K562 (cell line): Measurements from ENCODE around the gene HADHA. TPM values are rescaled to one million over a fixed set of nuclear protein-coding genes. Genes with fewer than 3 reads are reported as not detected.

ENCODE experiments used
- ATAC-seq: fragments of 200-7000 bp; cut with Tn5 transposase; 3 replicates; pipeline ENCODE4 v1.9.1; 2020; ENCODE audit warnings: moderate library complexity
- BruUV-seq: library from RNA; stranded (reverse); fragments of 400-500 nt; replicated peaks from 2 replicates; lab custom pipeline; 2021; lab: Mats Ljungman, UMichigan
- CTCF ChIA-PET: fragments of 300-600 bp; formaldehyde crosslinking; extraction: SDS; loops from one replicate; lab custom pipeline; 2021; ENCODE audit warnings: low intra/inter-chr PET ratio; lab: Yijun Ruan, JAX
- POLR2A ChIA-PET: fragments of 300-600, 350-650 bp; sonication (Branson Sonifier 250); formaldehyde crosslinking; extraction: SDS; loops from one replicate; lab custom pipeline; 2021; ENCODE audit warnings: antibody characterized with exemption, inconsistent platforms; lab: Yijun Ruan, JAX
- DNase-seq, 4 experiments: peaks; one replicate each; pipeline versions ENCODE4 v3.0.0 to v3.0.0-alpha.2; 2011 to 2018; ENCODE audit warnings: low spot score in 3 of 4, mixed read lengths in 3 of 4; ENCODE audit errors: extremely low read depth in 1 of 4
- FAIRE-seq: peaks from 2 replicates; lab custom pipeline; 2011; peaks lifted over from hg19 to GRCh38; lab: Jason Lieb, UNC
- H2AFZ ChIP-seq: 2 replicates; pipeline ENCODE4 v1.6.0; 2011; ENCODE audit warnings: low read depth, low read length, control low read depth, inconsistent platforms
- H3K27ac ChIP-seq: fragments of 200-600 bp; 3 replicates; pipeline ENCODE4 v1.8.0; 2011; ENCODE audit warnings: low read depth, mild to moderate bottlenecking, control low read depth, inconsistent platforms, low read length, moderate library complexity, mixed read lengths; ENCODE audit errors: extremely low read depth
- H3K27me3 ChIP-seq, 2 experiments: fragments of 300-600 bp in 1 of 2; 2 replicates in 1 of 2; 3 replicates in 1 of 2; pipeline versions ENCODE4 v1.6.0 to v1.8.0; 2011; ENCODE audit warnings: inconsistent platforms in 2 of 2, low read length in 2 of 2, mild to moderate bottlenecking in 1 of 2, mixed read lengths in 1 of 2, moderate library complexity in 1 of 2; ENCODE audit not compliant: control insufficient read depth in 2 of 2, insufficient read depth in 2 of 2
- H3K36me3 ChIP-seq: fragments of 300-600 bp; 3 replicates; pipeline ENCODE4 v1.8.0; 2011; ENCODE audit warnings: mild to moderate bottlenecking, low read length, inconsistent platforms; ENCODE audit not compliant: control insufficient read depth, insufficient read depth
- H3K4me1 ChIP-seq, 2 experiments: fragments of 200-600 bp in 1 of 2; replicated peaks in 1 of 2; 2 replicates in 1 of 2; 3 replicates in 1 of 2; pipeline versions ENCODE4 v1.5.1 to v1.8.0; 2011; ENCODE audit warnings: inconsistent platforms in 2 of 2, low read length in 2 of 2, mild to moderate bottlenecking in 1 of 2, mixed read lengths in 1 of 2, moderate library complexity in 1 of 2; ENCODE audit not compliant: control insufficient read depth in 2 of 2, insufficient read depth in 2 of 2
- H3K4me2 ChIP-seq: 2 replicates; pipeline ENCODE4 v1.6.1; 2011; ENCODE audit warnings: low read length, control low read depth, inconsistent platforms, mixed read lengths; ENCODE audit not compliant: insufficient read depth
- H3K4me3 ChIP-seq: fragments of 200-600 bp; sonication (generic), shearing (Covaris generic); 2 replicates; pipeline ENCODE4 v1.5.1; 2016; ENCODE audit warnings: control low read depth, inconsistent platforms
- H3K79me2 ChIP-seq: fragments of 200-600 bp; 3 replicates; pipeline ENCODE4 v1.8.0; 2011; ENCODE audit warnings: low read length, inconsistent platforms; ENCODE audit not compliant: control insufficient read depth, insufficient read depth
- H3K9ac ChIP-seq, 2 experiments: 2 replicates each; pipeline versions ENCODE4 v1.6.0 to v1.6.1; 2011; ENCODE audit warnings: low read depth in 2 of 2, low read length in 2 of 2, control low read depth in 1 of 2, inconsistent platforms in 1 of 2, mild to moderate bottlenecking in 1 of 2, mixed read lengths in 1 of 2; ENCODE audit not compliant: insufficient read depth in 1 of 2
- H3K9me1 ChIP-seq: one replicate; pipeline ENCODE4 v1.6.0; 2011; ENCODE audit warnings: inconsistent platforms, mild to moderate bottlenecking, low read length, moderate library complexity; ENCODE audit not compliant: control insufficient read depth, insufficient read depth
- H3K9me3 ChIP-seq: replicated peaks from 2 replicates; pipeline ENCODE4 v1.5.1; 2011; ENCODE audit warnings: low read depth, low read length, inconsistent platforms; ENCODE audit not compliant: control insufficient read depth, insufficient read depth
- H4K20me1 ChIP-seq: replicated peaks from 2 replicates; pipeline ENCODE4 v1.6.1; 2011; ENCODE audit warnings: low read length, inconsistent platforms, mixed read lengths; ENCODE audit not compliant: control insufficient read depth, insufficient read depth
- ARNT ChIP-seq, 2 experiments: fragments of 450-650 bp; IDR thresholded peaks; 2 replicates each; pipeline ENCODE4 v1.6.1; 2016; ENCODE audit warnings: mild to moderate bottlenecking in 1 of 2
- GTF2A2 ChIP-seq: IDR thresholded peaks from 2 replicates; pipeline ENCODE4 v1.6.1; 2016; ENCODE audit warnings: mild to moderate bottlenecking, missing genetic modification characterization, missing compliant biosample characterization
- HDAC1 ChIP-seq, 2 experiments: fragments of 450-650 bp; IDR thresholded peaks; 2 replicates each; pipeline ENCODE4 v1.6.1; 2016 to 2017; ENCODE audit warnings: inconsistent platforms in 1 of 2, mild to moderate bottlenecking in 1 of 2, moderate library complexity in 1 of 2
- LEF1 ChIP-seq: fragments of 450-650 bp; IDR thresholded peaks from 2 replicates; pipeline ENCODE4 v1.6.1; 2016; ENCODE audit warnings: mild to moderate bottlenecking
- MEF2A ChIP-seq: IDR thresholded peaks from 2 replicates; pipeline ENCODE4 v1.6.1; 2011; ENCODE audit warnings: low read depth, mild to moderate bottlenecking, low read length, moderate library complexity; ENCODE audit not compliant: control insufficient read depth
- SIN3B ChIP-seq: fragments of 450-650 bp; IDR thresholded peaks from 2 replicates; pipeline ENCODE4 v1.6.1; 2017; ENCODE audit warnings: low read depth, mild to moderate bottlenecking, moderate library complexity
- ZFP30 ChIP-seq: fragments of 250-450 bp; sonication (Bioruptor Pico); IDR thresholded peaks from 2 replicates; pipeline ENCODE4 v1.8.0; 2022; ENCODE audit warnings: moderate library complexity, mild to moderate bottlenecking, inconsistent platforms, borderline replicate concordance
- WGBS: fragments of 100-300 bp; shearing (Covaris generic); methylation state at CpG from one replicate; pipeline ENCODE4 v1.1.6; 2016; ENCODE audit warnings: low coverage, mixed read lengths; ENCODE audit not compliant: insufficient coverage; ENCODE audit errors: missing lambda C conversion rate; 5-methylcytosine and 5-hydroxymethylcytosine counted together
- in situ Hi-C: fragments of 300-500 bp; cut with MboI; formaldehyde crosslinking; loops from 4 replicates; pipeline ENCODE4 v1.15.0; 2018; ENCODE audit warnings: inconsistent platforms, mixed read lengths
- intact Hi-C: fragments of 100-400 bp; cut with micrococcal nuclease; formaldehyde crosslinking; loops from 2 replicates; pipeline ENCODE4 v1.14.2; 2022
- polyA plus RNA-seq, 8 experiments: library from polyadenylated mRNA; depleted of rRNA in 4 of 8; stranded (reverse) in 5 of 8; unstranded in 3 of 8; fragments of >200 nt; fragmentation: Nextera tagmentation in 2 of 8; fragmentation: Illumina TruSeq in 1 of 8; extraction: Ambion mirVana in 2 of 8; extraction: Trizol in 1 of 8; gene quantifications; 2 replicates each; pipeline versions ENCODE4 v1.2.1 to v1.2.3, GENCODE V29; 2011 to 2014; ENCODE audit warnings: inconsistent platforms in 1 of 8, missing spikeins in 1 of 8
- total RNA-seq, 7 experiments: library from RNA; depleted of rRNA in 6 of 7; stranded (reverse); fragments of >200 nt in 6 of 7; fragmentation: Illumina TruSeq in 2 of 7; extraction: Trizol in 2 of 7; gene quantifications; 2 replicates each; pipeline versions ENCODE4 v1.2.1 to v1.2.3, GENCODE V29; 2011 to 2021; ENCODE audit warnings: low replicate concordance in 1 of 7

The HADHA gene
- total and polyA plus RNA-seq, 9 of the 15 experiments (the other 6 are each of a cell fraction or from before 2014, with no cell fraction given): 145 to 326 (median 202) TPM

- ChIA-PET POLR2A (no interaction called here), CTCF (no interaction called here)
- Histone ChIP-seq H3K27me3 (no peaks in the 10 kb centered on the region), H3K9me1 (no peaks in the 10 kb centered on the region), H2AFZ (no peak overlapping the region), H3K9me3 (no peaks in the 10 kb centered on the region), H3K36me3 (peaks cover 83% of the 10 kb centered on the region), H3K4me2 (no peak overlapping the region), H3K4me1 (no peaks in the 10 kb centered on the region), H3K27ac (no peak overlapping the region), H4K20me1 (no peaks in the 10 kb centered on the region), H3K79me2 (no peaks in the 10 kb centered on the region), H3K4me3 (no peak overlapping the region), H3K9ac (no peak overlapping the region)
- in situ Hi-C loops (no loop called here), intact Hi-C loops (no loop called here)
- ATAC-seq (no peak), FAIRE-seq (no peak), DNase-seq (no peak)
- BruUV-seq: no TSS peak
- 97% methylated on average over 3 of the region's 3 CpGs for WGBS
- TF ChIP-seq SIN3B: no peak
- TF ChIP-seq ZFP30 (CRISPR knock-in tag): no peak
- no peak for TF ChIP-seq ARNT (IDR thresholded peaks at IDR 0.05)
- TF ChIP-seq GTF2A2 (tag): no peak
- TF ChIP-seq LEF1: no peak
- no peak for TF ChIP-seq MEF2A
- TF ChIP-seq HDAC1 (IDR thresholded peaks at IDR 0.05): no peak
These were observed 35.5 kb upstream of the HADHA start for GRCh38 chr2:26279886-26280285.
